Kidney epithelial cell (primary cell): ENCODE measurements around the gene LMTK2. TPM values are rescaled to one million over a fixed set of nuclear protein-coding genes. Genes with fewer than 3 reads are reported as not detected.

ENCODE experiments used
- DNase-seq: peaks from one replicate; pipeline ENCODE4 v3.0.0-alpha.2; 2010; ENCODE audit warnings: low read depth
- H3K27me3 ChIP-seq: 2 replicates; pipeline ENCODE4 v1.6.0; 2011; ENCODE audit warnings: low read length; ENCODE audit not compliant: control insufficient read depth, insufficient read depth
- H3K36me3 ChIP-seq: 2 replicates; pipeline ENCODE4 v1.5.1; 2011; ENCODE audit warnings: low read length; ENCODE audit not compliant: control insufficient read depth, insufficient read depth
- H3K4me3 ChIP-seq: 2 replicates; pipeline ENCODE4 v1.5.1; 2011; ENCODE audit warnings: low read depth, mild to moderate bottlenecking, control low read depth, low read length
- total RNA-seq: library from RNA; depleted of rRNA; stranded (reverse); fragments of >200 nt; gene quantifications from 2 replicates; pipeline ENCODE4 v1.2.3, GENCODE V29; 2015
- TF ChIP-seq, protein P1 (sequence below): IDR thresholded peaks from 2 replicates; pipeline ENCODE4 v1.5.1; 2011; ENCODE audit warnings: mild to moderate bottlenecking, moderate library complexity, low read length, control low read depth, inconsistent platforms; ENCODE audit not compliant: insufficient read depth, poor library complexity, severe bottlenecking

LMTK2 gene
- total RNA-seq, 1 donor from 2014 or later, result 17.9 TPM

- Histone ChIP-seq H3K36me3 (peaks cover 4% of the 10 kb centered on the region), H3K4me3 (no peak overlapping the region), H3K27me3 (no peaks in the 10 kb centered on the region)
- no peak for DNase-seq
- TF ChIP-seq, protein P1, sequence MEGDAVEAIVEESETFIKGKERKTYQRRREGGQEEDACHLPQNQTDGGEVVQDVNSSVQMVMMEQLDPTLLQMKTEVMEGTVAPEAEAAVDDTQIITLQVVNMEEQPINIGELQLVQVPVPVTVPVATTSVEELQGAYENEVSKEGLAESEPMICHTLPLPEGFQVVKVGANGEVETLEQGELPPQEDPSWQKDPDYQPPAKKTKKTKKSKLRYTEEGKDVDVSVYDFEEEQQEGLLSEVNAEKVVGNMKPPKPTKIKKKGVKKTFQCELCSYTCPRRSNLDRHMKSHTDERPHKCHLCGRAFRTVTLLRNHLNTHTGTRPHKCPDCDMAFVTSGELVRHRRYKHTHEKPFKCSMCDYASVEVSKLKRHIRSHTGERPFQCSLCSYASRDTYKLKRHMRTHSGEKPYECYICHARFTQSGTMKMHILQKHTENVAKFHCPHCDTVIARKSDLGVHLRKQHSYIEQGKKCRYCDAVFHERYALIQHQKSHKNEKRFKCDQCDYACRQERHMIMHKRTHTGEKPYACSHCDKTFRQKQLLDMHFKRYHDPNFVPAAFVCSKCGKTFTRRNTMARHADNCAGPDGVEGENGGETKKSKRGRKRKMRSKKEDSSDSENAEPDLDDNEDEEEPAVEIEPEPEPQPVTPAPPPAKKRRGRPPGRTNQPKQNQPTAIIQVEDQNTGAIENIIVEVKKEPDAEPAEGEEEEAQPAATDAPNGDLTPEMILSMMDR, result no peak
Measured at GRCh38 chr7:98174334-98175259, 67.9 kb downstream of the LMTK2 start.

DNA sequence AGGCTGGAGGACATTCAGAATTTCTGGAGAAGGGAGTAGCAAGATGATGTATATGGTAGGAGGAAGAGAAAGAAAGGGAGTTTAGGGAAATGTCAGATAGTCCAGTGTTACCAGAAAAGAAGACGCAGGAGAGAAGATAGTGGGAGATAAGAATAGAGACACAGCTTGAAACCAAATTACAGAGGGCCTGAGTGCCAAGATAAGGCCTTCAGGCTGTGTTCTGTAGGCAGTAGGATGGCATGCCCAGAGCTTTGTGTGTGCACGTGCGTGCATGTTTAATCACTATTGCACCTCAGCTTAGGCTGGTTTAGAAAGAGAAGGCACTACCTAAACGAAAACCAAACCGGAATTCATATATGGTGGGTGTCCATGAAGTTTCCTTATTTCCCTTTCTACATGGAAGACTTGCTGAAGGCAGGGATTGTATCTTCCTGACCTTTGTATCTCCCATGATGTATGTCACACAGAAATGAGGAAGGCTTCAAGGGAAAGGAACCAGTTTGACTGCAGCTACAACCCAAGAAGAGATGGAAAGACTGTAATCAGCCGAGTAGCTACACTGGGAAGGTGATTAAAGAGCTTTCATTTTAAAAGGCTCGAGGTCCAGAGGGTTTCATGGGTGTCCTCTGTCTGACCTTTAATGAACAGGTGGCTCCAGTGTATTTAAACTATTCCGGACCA is 68.7 kb downstream of the LMTK2 start:
- no peak for DNase-seq
- TF ChIP-seq, protein P1, result no peak
- H3K4me3 ChIP-seq, result no peak overlapping the region
- H3K27me3 ChIP-seq, result no peaks in the 10 kb centered on the region
- H3K36me3 ChIP-seq, result peaks cover 5% of the 10 kb centered on the region

DNA sequence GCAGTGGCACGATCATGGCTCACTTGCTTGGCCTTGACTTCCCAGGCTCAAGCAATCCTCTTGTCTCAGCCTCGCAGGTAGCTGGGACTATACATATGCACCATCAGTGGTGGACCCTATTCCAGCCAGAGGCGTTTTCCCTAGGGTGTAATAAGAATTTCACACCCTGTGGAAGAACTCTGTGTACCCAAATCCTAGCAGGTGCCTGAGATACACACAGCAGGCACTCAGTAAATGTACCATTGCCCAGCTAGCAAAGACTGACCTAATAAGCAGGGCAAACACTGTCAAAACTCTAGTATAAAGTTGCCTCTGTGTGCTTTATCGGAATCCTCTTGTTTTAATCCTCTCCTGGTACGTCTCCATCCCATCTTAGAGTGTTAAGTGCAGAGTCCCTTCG is 70.9 kb downstream of the LMTK2 start:
- TF ChIP-seq, protein P1, result no peak
- no peaks in the 10 kb centered on the region for H3K27me3 ChIP-seq
- H3K4me3 ChIP-seq, result no peak overlapping the region
- DNase-seq, result no peak
- peaks cover 3% of the 10 kb centered on the region for H3K36me3 ChIP-seq

GRCh38 chr7:98178321-98178720 is 71.7 kb downstream of the LMTK2 start:
- H3K27me3 ChIP-seq, result no peaks in the 10 kb centered on the region
- TF ChIP-seq, protein P1, result no peak
- no peak for DNase-seq
- H3K4me3 ChIP-seq, result no peak overlapping the region
- peaks cover 3% of the 10 kb centered on the region for H3K36me3 ChIP-seq

- Histone ChIP-seq H3K36me3 (peaks cover 3% of the 10 kb centered on the region), H3K27me3 (no peaks in the 10 kb centered on the region), H3K4me3 (no peak overlapping the region)
- TF ChIP-seq, protein P1, result no peak
- no peak for DNase-seq
Measured at GRCh38 chr7:98178762-98179490, 72.3 kb downstream of the LMTK2 start.
